Activated CD8-positive, alpha-beta memory T cell treated with anti-CD3 and anti-CD28 coated beads for 4 hours (primary cell): Measurements from ENCODE around the gene KCNB1.
"Not testable (repeated sequence)": the region's sequence is repeated elsewhere in the genome, so short reads cannot be mapped to it uniquely, and the experiment has no call there.

ENCODE experiments used
- DNase-seq, 2 donors: peaks; one replicate each; pipeline ENCODE4 v3.0.0-alpha.2; 2020; ENCODE audit warnings: low read depth in 2 of 2

KCNB1 gene

GRCh38 chr20:49323622-49324238 lies 158.7 kb downstream of the KCNB1 start:
- no peak for DNase-seq

- DNase-seq = no peak
Observed at GRCh38 chr20:49320460-49320859, 162.0 kb downstream of the KCNB1 start.

GRCh38 chr20:49319208-49319809 lies 163.2 kb downstream of the KCNB1 start:
- DNase-seq = no peak

- no peak for DNase-seq
Observed at GRCh38 chr20:49318430-49319207, 163.8 kb downstream of the KCNB1 start.

- DNase-seq = no peak
Observed at GRCh38 chr20:49318091-49318429, 164.4 kb downstream of the KCNB1 start.

GRCh38 chr20:49316704-49317103 lies 165.8 kb downstream of the KCNB1 start:
- no peak for DNase-seq

- DNase-seq = no peak
Observed at GRCh38 chr20:49315580-49315979, 166.9 kb downstream of the KCNB1 start.

GRCh38 chr20:49314052-49314451 lies 168.4 kb downstream of the KCNB1 start:
- DNase-seq = not testable (repeated sequence)
